Osteoblast (primary cell): Measurements from ENCODE around the gene HPCAL1. TPM values are rescaled to one million over a fixed set of nuclear protein-coding genes. Genes with fewer than 3 reads are reported as not detected.

Experiments used
- DNase-seq: peaks from one replicate; pipeline ENCODE4 v3.0.0; 2011; ENCODE audit warnings: low spot score, mixed read lengths; ENCODE audit not compliant: insufficient read length; ENCODE audit errors: missing footprints
- H2AFZ ChIP-seq: 2 replicates; pipeline ENCODE4 v1.6.0; 2011; ENCODE audit warnings: mild to moderate bottlenecking, low read length
- H3K27ac ChIP-seq: 2 replicates; pipeline ENCODE4 v1.5.1; 2011; ENCODE audit warnings: mild to moderate bottlenecking, low read depth, low read length, moderate library complexity
- H3K27me3 ChIP-seq: 2 replicates; pipeline ENCODE4 v1.6.0; 2012; ENCODE audit warnings: mild to moderate bottlenecking, control low read depth, inconsistent platforms, low read length, moderate library complexity; ENCODE audit not compliant: insufficient read depth
- H3K36me3 ChIP-seq: 2 replicates; pipeline ENCODE4 v1.5.1; 2011; ENCODE audit warnings: mild to moderate bottlenecking, low read length, control low read depth, moderate library complexity; ENCODE audit not compliant: insufficient read depth
- H3K4me1 ChIP-seq: 2 replicates; pipeline ENCODE4 v1.5.1; 2011; ENCODE audit warnings: mild to moderate bottlenecking, low read length, control low read depth, moderate library complexity; ENCODE audit not compliant: insufficient read depth
- H3K4me2 ChIP-seq: 2 replicates; pipeline ENCODE4 v1.6.0; 2011; ENCODE audit warnings: mild to moderate bottlenecking, low read length; ENCODE audit not compliant: insufficient read depth
- H3K4me3 ChIP-seq: fragments of 200-600 bp; sonication (generic); 3 replicates; pipeline ENCODE4 v1.5.1; 2012; ENCODE audit warnings: mild to moderate bottlenecking, low read length, inconsistent platforms; ENCODE audit not compliant: insufficient read depth
- H3K79me2 ChIP-seq: 2 replicates; pipeline ENCODE4 v1.6.0; 2012; ENCODE audit warnings: mild to moderate bottlenecking, low read length, control low read depth, inconsistent platforms; ENCODE audit not compliant: insufficient read depth
- H3K9me3 ChIP-seq: 2 replicates; pipeline ENCODE4 v1.5.1; 2011; ENCODE audit warnings: low read depth, low read length, control low read depth
- H4K20me1 ChIP-seq: 2 replicates; pipeline ENCODE4 v1.6.0; 2012; ENCODE audit warnings: mild to moderate bottlenecking, low read length, control low read depth; ENCODE audit not compliant: insufficient read depth
- total RNA-seq: library from RNA; depleted of rRNA; stranded (reverse); fragments of >200 nt; gene quantifications from 2 replicates; pipeline ENCODE4 v1.2.3, GENCODE V29; 2012
- TF ChIP-seq, protein P1 (sequence below): IDR thresholded peaks from 2 replicates; pipeline ENCODE4 v1.5.1; 2011; ENCODE audit warnings: mild to moderate bottlenecking, low read depth, low read length, moderate library complexity; ENCODE audit errors: extremely low read depth

The HPCAL1 gene
- total RNA-seq, 1 donor, result 57.2 TPM

- TF ChIP-seq, protein P1, sequence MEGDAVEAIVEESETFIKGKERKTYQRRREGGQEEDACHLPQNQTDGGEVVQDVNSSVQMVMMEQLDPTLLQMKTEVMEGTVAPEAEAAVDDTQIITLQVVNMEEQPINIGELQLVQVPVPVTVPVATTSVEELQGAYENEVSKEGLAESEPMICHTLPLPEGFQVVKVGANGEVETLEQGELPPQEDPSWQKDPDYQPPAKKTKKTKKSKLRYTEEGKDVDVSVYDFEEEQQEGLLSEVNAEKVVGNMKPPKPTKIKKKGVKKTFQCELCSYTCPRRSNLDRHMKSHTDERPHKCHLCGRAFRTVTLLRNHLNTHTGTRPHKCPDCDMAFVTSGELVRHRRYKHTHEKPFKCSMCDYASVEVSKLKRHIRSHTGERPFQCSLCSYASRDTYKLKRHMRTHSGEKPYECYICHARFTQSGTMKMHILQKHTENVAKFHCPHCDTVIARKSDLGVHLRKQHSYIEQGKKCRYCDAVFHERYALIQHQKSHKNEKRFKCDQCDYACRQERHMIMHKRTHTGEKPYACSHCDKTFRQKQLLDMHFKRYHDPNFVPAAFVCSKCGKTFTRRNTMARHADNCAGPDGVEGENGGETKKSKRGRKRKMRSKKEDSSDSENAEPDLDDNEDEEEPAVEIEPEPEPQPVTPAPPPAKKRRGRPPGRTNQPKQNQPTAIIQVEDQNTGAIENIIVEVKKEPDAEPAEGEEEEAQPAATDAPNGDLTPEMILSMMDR, result no peak
- peaks cover 99% of the 10 kb centered on the region for H3K79me2 ChIP-seq
These were observed 9.8 kb downstream of the HPCAL1 start for GRCh38 chr2:10312437-10312957.

GRCh38 chr2:10316336-10316735, 13.6 kb downstream of the HPCAL1 start:
- peak overlapping the region; percentile 55 for H3K27ac ChIP-seq
- H3K27me3 ChIP-seq, result no peaks in the 10 kb centered on the region
- peaks cover 99% of the 10 kb centered on the region for H3K79me2 ChIP-seq
- H3K36me3 ChIP-seq, result peaks cover 9% of the 10 kb centered on the region
- H4K20me1 ChIP-seq, result peaks cover 32% of the 10 kb centered on the region
- H2AFZ ChIP-seq, result no peak overlapping the region
- DNase-seq, result peak; percentile 96
- H3K4me1 ChIP-seq, result peaks cover 11% of the 10 kb centered on the region
- TF ChIP-seq, protein P1, result no peak
- H3K4me2 ChIP-seq, result peak overlapping the region; percentile 18
- H3K4me3 ChIP-seq, result no peak overlapping the region
- no peaks in the 10 kb centered on the region for H3K9me3 ChIP-seq

More at GRCh38 chr2:10312437-10312957, 9.8 kb downstream of the HPCAL1 start:
- H3K4me2 ChIP-seq, result no peak overlapping the region
- peaks cover 36% of the 10 kb centered on the region for H4K20me1 ChIP-seq
- H3K4me3 ChIP-seq, result no peak overlapping the region
- H3K27ac ChIP-seq, result no peak overlapping the region
- H3K27me3 ChIP-seq, result no peaks in the 10 kb centered on the region
- no peak overlapping the region for H2AFZ ChIP-seq
- peaks cover 9% of the 10 kb centered on the region for H3K36me3 ChIP-seq
- no peak for DNase-seq
- peaks cover 15% of the 10 kb centered on the region for H3K4me1 ChIP-seq
- no peaks in the 10 kb centered on the region for H3K9me3 ChIP-seq

GRCh38 chr2:10316860-10317259, 14.2 kb downstream of the HPCAL1 start:
- H3K4me3 ChIP-seq, result no peak overlapping the region
- no peak overlapping the region for H2AFZ ChIP-seq
- TF ChIP-seq, protein P1, result no peak
- no peaks in the 10 kb centered on the region for H3K27me3 ChIP-seq
- H3K36me3 ChIP-seq, result peaks cover 8% of the 10 kb centered on the region
- H3K27ac ChIP-seq, result peak overlapping the region; percentile 55
- DNase-seq, result no peak
- H3K9me3 ChIP-seq, result no peaks in the 10 kb centered on the region
- H3K79me2 ChIP-seq, result peaks cover 99% of the 10 kb centered on the region
- H4K20me1 ChIP-seq, result peaks cover 28% of the 10 kb centered on the region
- H3K4me1 ChIP-seq, result peaks cover 11% of the 10 kb centered on the region
- no peak overlapping the region for H3K4me2 ChIP-seq

- H3K4me2 ChIP-seq, result no peak overlapping the region
- H3K36me3 ChIP-seq, result peaks cover 5% of the 10 kb centered on the region
- TF ChIP-seq, protein P1, result no peak
- peaks cover 26% of the 10 kb centered on the region for H4K20me1 ChIP-seq
- DNase-seq, result no peak
- peaks cover 11% of the 10 kb centered on the region for H3K4me1 ChIP-seq
- no peak overlapping the region for H2AFZ ChIP-seq
- no peak overlapping the region for H3K27ac ChIP-seq
- H3K27me3 ChIP-seq, result no peaks in the 10 kb centered on the region
- no peak overlapping the region for H3K4me3 ChIP-seq
- no peaks in the 10 kb centered on the region for H3K9me3 ChIP-seq
- peaks cover 99% of the 10 kb centered on the region for H3K79me2 ChIP-seq
These were observed 14.9 kb downstream of the HPCAL1 start for GRCh38 chr2:10317646-10318045.
